Nephron progenitor cell (in vitro differentiated cells): ENCODE measurements around the gene NAT9.

Experiments
- DNase-seq: peaks from one replicate; pipeline ENCODE4 v3.0.0; 2021
- H3K27ac Mint-ChIP-seq: 2 replicates; pipeline ENCODE4 v1.8.0; 2021; ENCODE audit warnings: mild to moderate bottlenecking, moderate library complexity, mixed read lengths
- H3K27me3 Mint-ChIP-seq: 2 replicates; pipeline ENCODE4 v1.8.0; 2021; ENCODE audit warnings: mild to moderate bottlenecking, low read depth, mixed read lengths; ENCODE audit not compliant: poor library complexity
- H3K36me3 Mint-ChIP-seq: 2 replicates; pipeline ENCODE4 v1.8.0; 2021; ENCODE audit warnings: low read depth, mixed read lengths
- H3K4me1 Mint-ChIP-seq: 2 replicates; pipeline ENCODE4 v1.8.0; 2021; ENCODE audit warnings: mixed read lengths
- H3K4me3 Mint-ChIP-seq: 2 replicates; pipeline ENCODE4 v1.8.0; 2021; ENCODE audit warnings: mild to moderate bottlenecking, moderate library complexity, mixed read lengths
- H3K9me3 Mint-ChIP-seq: 2 replicates; pipeline ENCODE4 v1.8.0; 2021; ENCODE audit warnings: mild to moderate bottlenecking, moderate library complexity, mixed read lengths
- TF ChIP-seq, protein P1 (sequence below): fragments of 200-600 bp; sonication (generic); IDR thresholded peaks from 2 replicates; pipeline ENCODE4 v1.5.0; 2021; ENCODE audit warnings: antibody characterized with exemption

NAT9 gene

DNA sequence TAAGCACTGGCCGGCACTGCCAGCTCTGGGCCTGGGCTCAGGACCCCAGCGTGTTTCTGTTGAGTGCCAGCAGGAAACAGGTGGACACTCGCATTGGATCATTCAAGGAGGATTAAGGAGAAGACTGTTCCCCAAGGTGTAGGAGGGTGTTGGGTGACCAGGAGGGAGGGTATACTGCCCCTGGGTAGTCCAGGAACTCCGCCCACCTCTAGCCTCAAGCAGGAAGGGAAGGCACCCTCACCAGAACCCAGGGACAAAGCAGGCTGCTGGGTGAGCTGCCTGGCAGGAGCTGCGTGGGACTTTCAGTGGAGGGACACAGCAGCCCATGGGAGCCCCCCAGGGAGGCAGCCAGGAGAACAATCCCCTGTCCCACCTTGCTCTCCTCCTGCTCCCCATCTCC is 46.8 kb downstream of the NAT9 start:
- Mint-ChIP-seq H3K36me3 (no peaks in the 10 kb centered on the region), H3K4me3 (no peak overlapping the region), H3K27me3 (peaks cover 10% of the 10 kb centered on the region), H3K27ac (no peak overlapping the region), H3K9me3 (no peaks in the 10 kb centered on the region), H3K4me1 (no peaks in the 10 kb centered on the region)
- no peak for DNase-seq
- TF ChIP-seq, protein P1, sequence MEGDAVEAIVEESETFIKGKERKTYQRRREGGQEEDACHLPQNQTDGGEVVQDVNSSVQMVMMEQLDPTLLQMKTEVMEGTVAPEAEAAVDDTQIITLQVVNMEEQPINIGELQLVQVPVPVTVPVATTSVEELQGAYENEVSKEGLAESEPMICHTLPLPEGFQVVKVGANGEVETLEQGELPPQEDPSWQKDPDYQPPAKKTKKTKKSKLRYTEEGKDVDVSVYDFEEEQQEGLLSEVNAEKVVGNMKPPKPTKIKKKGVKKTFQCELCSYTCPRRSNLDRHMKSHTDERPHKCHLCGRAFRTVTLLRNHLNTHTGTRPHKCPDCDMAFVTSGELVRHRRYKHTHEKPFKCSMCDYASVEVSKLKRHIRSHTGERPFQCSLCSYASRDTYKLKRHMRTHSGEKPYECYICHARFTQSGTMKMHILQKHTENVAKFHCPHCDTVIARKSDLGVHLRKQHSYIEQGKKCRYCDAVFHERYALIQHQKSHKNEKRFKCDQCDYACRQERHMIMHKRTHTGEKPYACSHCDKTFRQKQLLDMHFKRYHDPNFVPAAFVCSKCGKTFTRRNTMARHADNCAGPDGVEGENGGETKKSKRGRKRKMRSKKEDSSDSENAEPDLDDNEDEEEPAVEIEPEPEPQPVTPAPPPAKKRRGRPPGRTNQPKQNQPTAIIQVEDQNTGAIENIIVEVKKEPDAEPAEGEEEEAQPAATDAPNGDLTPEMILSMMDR = no peak

- no peak overlapping the region for H3K4me3 Mint-ChIP-seq
- peaks cover 15% of the 10 kb centered on the region for H3K27me3 Mint-ChIP-seq
- H3K27ac Mint-ChIP-seq = no peak overlapping the region
- TF ChIP-seq, protein P1 = no peak
- H3K4me1 Mint-ChIP-seq = no peaks in the 10 kb centered on the region
- no peak for DNase-seq
- no peaks in the 10 kb centered on the region for H3K36me3 Mint-ChIP-seq
- H3K9me3 Mint-ChIP-seq = no peaks in the 10 kb centered on the region
Observed at GRCh38 chr17:74728702-74729075, 47.5 kb downstream of the NAT9 start.

- TF ChIP-seq, protein P1 = no peak
- Mint-ChIP-seq H3K4me3 (no peak overlapping the region), H3K4me1 (no peaks in the 10 kb centered on the region), H3K27me3 (peaks cover 21% of the 10 kb centered on the region), H3K36me3 (no peaks in the 10 kb centered on the region), H3K9me3 (no peaks in the 10 kb centered on the region), H3K27ac (no peak overlapping the region)
- no peak for DNase-seq
Observed at GRCh38 chr17:74728033-74728701, 48.0 kb downstream of the NAT9 start.

DNA sequence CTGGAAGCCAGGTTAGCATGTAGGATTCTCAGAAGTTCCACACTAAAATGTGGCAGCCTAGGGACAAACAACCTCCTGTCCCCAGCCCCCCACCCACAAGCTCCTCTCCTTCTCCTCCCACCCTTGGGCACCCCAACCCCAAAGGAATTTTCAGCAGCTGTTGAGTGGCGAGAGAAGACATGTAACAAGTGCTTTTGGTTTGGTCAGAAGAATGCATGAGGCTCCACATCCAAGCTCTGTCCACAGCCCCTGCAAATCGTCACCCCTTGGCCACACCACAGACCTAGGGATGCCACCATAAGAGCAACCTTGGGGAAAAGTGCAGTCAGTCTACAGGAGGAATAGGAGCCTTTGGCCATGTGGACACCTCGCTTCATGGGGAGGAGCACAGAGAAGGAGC is 51.0 kb downstream of the NAT9 start:
- Mint-ChIP-seq H3K27ac (no peak overlapping the region), H3K4me1 (no peaks in the 10 kb centered on the region), H3K36me3 (no peaks in the 10 kb centered on the region), H3K9me3 (peaks cover 7% of the 10 kb centered on the region), H3K27me3 (peaks cover 40% of the 10 kb centered on the region), H3K4me3 (no peak overlapping the region)
- DNase-seq = no peak
- TF ChIP-seq, protein P1 = no peak

- no peaks in the 10 kb centered on the region for H3K36me3 Mint-ChIP-seq
- no peaks in the 10 kb centered on the region for H3K4me1 Mint-ChIP-seq
- no peak for DNase-seq
- TF ChIP-seq, protein P1 = no peak
- H3K27me3 Mint-ChIP-seq = peaks cover 46% of the 10 kb centered on the region
- no peak overlapping the region for H3K27ac Mint-ChIP-seq
- H3K4me3 Mint-ChIP-seq = no peak overlapping the region
- H3K9me3 Mint-ChIP-seq = peaks cover 7% of the 10 kb centered on the region
Observed at GRCh38 chr17:74723891-74724290, 52.3 kb downstream of the NAT9 start.

DNA sequence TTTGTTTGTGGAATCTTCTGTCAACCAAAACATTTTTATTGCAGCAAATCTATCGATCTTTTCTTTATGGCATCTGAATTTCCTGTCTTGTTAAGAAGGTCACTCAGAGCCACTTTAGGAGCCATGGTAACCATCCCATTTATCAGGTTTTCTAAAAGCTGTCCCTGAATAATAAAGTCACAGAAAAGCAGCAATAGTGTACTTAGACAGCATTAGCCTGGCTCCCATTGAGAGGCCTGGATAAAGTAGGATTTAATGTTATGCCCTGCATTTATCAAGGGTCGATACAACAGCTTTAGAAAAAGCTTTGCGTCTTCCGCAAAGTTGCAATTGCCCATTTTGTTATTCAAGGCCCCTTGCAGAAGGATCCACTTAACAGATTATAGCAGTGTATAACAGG is 53.4 kb downstream of the NAT9 start:
- no peak for DNase-seq
- TF ChIP-seq, protein P1 = no peak
- H3K9me3 Mint-ChIP-seq = peaks cover 7% of the 10 kb centered on the region
- no peaks in the 10 kb centered on the region for H3K4me1 Mint-ChIP-seq
- no peaks in the 10 kb centered on the region for H3K36me3 Mint-ChIP-seq
- no peak overlapping the region for H3K27ac Mint-ChIP-seq
- no peak overlapping the region for H3K4me3 Mint-ChIP-seq
- peaks cover 55% of the 10 kb centered on the region for H3K27me3 Mint-ChIP-seq
